Measurements from ENCODE around the gene SLC9A9.
"Not testable (repeated sequence)": the region's sequence is repeated elsewhere in the genome, so short reads cannot be mapped to it uniquely, and the experiment has no call there.

Gene SLC9A9

DNA sequence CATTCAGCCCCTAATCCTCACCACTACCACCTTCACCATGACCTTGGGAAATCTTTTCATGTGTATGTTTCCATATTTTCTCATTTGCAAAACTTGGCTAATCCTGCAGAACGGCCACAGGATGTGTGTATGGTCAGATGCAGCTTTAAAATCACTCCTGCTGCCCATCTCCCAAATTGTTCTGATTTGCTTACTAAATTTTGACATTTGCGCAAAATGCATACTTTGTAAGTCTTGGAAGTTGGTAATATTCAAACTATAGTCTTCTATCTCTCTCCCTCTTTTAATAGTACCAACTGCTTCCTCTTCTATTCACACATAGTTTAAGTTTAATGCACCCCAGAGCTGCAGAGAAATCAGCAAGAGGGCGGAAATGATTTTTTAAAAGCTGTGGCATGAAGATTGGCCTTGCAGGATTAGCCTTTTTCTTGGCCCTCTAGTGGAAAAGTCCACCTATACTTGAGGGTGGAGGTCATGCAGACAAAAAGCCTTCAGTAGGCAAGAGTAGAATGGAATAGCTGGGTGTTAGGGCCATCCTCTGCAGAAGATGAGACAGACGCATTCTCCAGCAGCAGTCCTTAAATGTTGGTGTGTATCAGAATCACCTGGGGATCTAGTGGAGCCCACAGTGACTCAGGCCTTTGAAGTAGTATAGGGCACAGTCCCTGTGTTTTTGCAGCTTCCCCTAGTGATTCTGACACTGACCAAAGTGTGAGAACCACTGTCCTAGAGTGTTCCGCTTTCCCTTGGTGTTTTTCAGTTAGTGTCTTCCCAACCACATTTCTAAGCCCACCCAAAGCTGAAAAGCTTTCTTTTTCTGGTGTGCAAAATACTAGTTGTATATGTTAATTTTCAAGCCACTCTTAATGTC is 547.0 kb downstream of the SLC9A9 start:
- no peak for DNase-seq

DNA sequence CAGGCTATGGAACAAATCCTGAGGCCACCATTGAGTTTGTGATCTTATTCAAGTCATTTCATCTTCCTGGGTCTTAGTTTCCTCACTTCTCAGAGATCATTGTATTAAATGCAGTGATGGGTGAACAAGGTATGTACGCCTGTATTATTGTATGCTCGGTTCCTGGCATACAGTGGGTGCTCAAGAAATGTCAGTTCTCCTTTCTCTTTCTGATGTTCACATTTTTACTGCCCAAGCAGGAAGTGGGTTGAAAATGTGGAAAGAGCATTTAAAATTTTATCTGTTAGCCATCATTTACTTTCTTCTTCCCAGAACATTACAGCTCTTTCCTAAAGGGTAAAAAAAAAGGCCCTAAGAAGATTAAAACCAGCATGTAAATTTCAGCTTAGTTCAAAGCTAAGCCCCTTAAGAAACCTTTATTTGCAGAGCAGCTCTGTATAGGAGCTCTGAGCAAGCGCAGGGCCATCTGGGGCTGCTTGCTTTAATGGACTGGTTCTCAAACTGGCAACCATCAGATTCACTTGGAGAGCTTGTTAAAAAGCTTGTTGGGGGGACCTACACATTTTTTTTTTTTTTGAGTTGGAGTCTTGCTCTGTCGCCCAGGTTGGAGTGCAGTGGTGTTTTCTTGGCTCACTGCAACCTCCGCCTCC is 549.3 kb downstream of the SLC9A9 start:
- DNase-seq = no peak

DNA sequence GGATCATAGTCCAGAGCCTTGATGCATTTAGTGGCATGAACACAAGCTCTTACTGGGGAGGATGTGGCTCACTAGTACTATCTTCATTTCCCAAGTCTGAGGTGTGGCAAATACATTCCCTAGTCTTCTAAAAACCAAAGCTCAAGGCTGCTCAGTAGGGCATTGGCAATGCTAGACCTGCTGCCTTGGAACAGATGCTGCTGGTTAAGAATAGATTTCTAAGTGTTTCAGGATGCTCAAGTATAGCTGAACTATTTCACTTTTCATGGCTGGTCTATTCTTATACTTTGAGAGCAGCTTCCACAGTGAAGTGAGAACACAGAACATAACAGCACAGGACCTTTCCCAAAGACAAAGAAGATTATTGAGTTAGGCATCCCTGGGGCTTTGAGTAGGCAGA is 549.9 kb downstream of the SLC9A9 start:
- no peak for DNase-seq

- no peak for DNase-seq
Measured at GRCh38 chr3:143295201-143296080, 552.8 kb downstream of the SLC9A9 start.

DNA sequence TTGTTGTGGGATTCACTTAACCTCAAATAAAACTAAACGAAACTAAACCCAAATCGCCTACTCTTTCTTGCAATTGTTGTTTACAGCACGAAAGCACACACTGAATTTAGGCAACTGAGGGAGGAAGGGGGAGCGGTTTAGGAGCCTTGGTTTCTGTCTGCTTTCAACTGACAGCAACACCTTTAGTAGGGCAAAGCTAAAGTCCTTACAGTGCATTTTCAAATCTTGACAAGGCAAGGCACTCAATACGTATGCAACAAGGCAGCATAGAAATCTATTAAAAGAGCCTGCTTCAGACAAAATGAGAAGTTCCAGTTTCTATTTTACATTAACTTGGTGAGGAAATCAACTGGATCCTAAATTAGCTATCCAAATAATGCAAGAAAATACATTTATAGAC is 554.1 kb downstream of the SLC9A9 start:
- no peak for DNase-seq

DNA sequence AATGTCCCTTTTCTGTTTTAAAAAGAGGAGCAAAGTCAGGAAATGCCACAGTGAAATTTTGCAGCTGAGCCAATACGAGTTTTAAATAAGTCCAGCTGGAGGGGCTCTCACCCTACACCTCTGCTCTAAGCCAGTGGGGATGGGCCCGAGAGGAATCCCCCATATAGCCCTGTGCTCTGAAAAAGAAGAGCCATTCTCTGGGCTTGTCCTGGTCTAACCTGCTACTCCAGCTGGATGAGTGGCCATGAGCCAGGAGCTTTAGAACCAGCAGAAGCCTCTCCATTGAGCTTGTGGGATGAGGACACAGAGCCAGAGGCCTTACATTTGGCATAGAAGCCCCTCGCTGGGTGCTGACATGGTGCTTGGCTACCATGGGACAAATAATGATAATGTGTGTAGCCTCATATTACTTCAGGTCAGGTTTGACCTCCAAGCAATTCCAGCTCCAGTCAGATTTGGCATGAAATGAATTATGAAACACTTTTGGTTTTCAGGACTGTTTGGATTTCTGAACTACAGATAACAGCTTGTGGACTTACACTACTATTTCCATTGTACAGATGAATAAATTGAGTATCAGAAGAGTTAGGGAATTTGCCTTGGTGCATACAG is 556.3 kb downstream of the SLC9A9 start:
- DNase-seq = no peak

DNA sequence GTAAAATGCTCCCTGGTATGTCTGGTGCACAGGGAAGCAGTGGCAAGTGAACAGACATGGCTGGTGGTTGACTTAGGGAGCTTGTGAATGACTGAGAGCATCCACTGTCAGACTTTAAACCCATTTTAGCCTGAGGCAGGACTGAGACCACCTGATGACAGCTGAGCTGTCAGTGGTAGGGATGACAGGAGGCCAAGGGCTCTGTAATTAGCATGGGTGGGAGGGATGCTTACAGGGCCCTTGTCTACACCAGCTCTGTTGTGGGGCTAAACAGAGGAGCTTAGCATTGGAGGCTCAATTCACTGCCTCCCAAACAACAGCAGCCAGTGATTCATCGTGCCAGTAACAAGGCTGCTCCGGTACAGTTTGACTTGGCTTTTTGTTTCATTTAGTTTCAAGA is 559.3 kb downstream of the SLC9A9 start:
- DNase-seq = no peak

- peak; percentile 33 for DNase-seq
Measured at GRCh38 chr3:143287403-143287802, 560.9 kb downstream of the SLC9A9 start.

GRCh38 chr3:143286392-143287010 is 561.8 kb downstream of the SLC9A9 start:
- DNase-seq = no peak

DNA sequence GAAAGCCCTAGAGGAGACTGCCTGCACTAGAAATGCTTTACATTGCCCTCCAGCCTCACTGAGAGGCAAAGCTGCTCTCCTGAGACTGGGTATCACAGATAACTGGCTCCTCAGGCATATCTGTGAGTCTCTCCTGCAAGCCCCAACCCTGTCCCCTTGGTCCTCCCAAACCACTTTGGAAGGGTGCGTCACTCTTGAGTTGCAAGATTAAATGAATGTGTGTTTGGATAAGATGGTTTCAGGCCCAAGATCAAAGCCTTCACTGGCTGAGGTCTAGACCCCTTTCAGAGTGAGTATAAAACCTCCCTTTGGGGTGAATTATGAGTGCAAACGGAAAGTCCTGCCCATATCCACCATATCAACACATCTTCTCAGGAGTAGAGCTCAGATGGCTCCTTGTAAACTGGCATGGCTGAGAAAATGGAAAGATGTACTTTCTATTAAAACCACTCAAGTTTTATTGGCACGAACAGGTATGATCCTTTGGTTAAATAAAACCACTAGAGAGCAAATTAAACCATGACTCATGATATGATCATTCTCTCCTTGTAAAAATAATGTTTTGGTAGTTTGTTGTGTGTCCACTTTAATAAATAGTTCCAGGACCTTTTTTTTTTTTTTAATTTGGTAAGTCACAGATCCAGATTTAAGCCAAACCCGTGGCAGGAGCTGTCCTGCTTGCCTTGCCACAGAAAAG is 564.7 kb downstream of the SLC9A9 start:
- no peak for DNase-seq

- no peak for DNase-seq
Measured at GRCh38 chr3:143280984-143281383, 567.3 kb downstream of the SLC9A9 start.

DNA sequence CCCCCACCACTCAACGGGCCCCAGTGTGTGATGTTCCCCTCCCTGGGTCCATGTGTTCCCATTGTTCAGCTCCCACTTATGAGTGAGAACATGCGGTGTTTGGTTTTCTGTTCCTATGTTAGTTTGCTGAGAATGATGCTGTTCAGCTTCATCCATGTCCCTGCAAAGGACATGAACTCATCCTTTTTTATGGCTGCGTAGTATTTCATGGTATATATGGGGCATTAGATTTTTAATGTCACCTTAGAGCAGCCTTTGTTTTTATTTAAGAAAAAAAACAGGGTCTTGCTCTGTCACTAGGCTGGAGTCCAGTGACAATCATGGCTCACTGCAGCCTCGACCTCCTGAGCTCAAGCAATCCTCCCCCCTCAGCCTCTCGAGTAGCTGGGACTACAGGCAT is 568.7 kb downstream of the SLC9A9 start:
- not testable (repeated sequence) for DNase-seq

DNA sequence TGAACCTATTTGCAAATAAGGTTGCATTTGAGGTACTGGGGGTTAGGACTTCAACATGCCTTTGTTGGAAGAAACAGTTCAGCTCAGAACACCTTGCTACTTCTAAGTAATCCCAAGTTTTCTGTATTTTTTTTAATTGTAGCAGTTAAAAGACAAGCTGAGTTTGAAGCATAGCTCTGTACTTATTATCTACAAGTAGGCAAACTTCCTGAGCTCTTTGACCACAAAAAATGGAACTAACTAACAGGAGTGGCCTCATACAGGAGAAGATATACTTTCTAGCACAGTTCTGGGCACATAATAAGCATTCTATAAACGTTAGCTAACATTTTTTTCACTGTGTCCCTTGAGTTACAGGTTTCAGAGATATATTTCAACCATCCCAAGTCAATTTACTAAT is 569.5 kb downstream of the SLC9A9 start:
- DNase-seq = no peak

GRCh38 chr3:143277531-143277930 is 570.7 kb downstream of the SLC9A9 start:
- DNase-seq = no peak

DNA sequence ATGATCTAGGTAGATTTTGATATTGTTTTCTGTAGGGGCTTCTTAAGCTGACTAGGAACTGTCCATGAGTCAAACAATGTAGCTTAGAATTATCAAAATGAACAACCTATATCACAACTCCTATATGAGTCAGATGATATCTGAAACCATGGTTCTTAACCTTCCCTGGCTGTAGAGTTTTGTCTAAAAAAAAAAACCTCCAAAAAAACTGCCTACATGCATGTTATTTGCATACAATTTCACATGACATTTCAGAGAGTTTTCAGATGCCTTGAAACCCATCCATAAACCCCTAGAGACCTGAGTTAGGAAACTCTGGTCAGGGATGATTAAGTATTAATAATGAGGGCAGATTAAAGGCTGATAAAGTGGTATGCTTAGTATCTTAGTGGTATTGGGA is 571.7 kb downstream of the SLC9A9 start:
- DNase-seq = no peak

GRCh38 chr3:143273975-143274690 is 574.1 kb downstream of the SLC9A9 start:
- no peak for DNase-seq

GRCh38 chr3:143271136-143271535 is 577.1 kb downstream of the SLC9A9 start:
- DNase-seq = no peak

DNA sequence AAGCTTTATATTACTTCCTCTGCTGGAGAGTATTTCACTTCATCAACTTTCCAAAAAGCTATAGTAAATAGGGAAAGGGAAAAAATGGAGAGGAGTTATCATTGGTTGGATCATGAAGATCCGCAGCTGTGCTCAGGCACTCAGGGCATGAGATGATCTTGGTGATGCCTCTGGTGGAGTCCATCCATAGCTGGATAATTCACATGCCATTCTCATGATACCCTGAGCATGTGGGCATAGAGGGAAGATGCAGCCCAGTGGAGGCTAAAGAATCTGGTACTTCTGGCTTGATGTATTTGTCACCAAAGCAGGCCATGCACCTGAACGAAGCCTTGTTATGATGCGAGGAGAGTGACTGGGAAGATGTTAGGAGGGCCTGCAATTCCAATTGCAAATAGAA is 578.5 kb downstream of the SLC9A9 start:
- DNase-seq = no peak

DNA sequence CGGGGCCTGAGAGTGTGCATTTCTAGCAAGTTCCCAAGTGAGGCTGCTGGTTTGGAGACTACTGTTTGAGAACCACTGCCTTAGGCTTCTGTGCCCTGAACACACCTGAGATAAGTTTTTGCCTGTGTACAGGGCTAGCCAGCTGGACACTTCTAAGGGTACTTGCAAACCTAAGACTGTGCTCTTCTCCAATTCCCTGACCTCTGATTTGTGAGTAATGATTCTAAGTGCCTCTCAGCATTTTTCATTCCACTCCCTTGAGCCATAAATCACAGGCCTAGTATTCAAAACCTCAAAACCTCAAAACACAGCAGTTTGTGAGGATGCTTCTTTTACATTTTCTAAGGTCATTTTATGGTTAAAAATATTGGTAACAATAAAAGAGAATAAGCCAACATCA is 580.3 kb downstream of the SLC9A9 start:
- DNase-seq = no peak

DNA sequence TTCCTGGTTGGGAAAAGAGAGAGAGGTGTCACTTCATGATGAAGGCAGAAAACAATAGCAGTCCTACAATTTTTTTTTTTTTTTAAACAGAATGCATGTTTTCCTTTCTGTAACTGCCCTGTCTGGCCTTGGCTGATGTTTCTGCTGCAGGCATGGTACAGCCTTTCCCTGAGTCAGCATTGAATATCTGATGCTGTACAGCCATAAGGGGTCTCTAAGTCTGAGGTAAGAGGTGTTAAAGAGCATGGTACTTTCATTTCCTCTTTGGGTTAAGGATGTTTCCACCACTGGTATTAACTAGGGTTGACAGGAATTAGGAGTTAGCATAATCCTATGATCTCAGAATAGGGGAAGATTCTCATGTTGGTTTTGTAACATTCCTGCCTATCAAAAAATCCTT is 581.3 kb downstream of the SLC9A9 start:
- DNase-seq = no peak

GRCh38 chr3:143266511-143266910 is 581.8 kb downstream of the SLC9A9 start:
- DNase-seq = no peak
